HG03354 (cell line): Measurements from ENCODE around the gene RNASET2.

Experiments used
- ATAC-seq: cut with Tn5 transposase; IDR thresholded peaks from one replicate; pipeline ENCODE4 v1.9.1; 2021; ENCODE audit warnings: mild to moderate bottlenecking; ENCODE audit not compliant: unreplicated experiment, poor library complexity, severe bottlenecking

The RNASET2 gene

GRCh38 chr6:166956444-166957086 lies at the start of gene RNASET2:
Gene RNASET2, minus strand, starts transcription at chr6:166956550. Its CDS starts 368 bp downstream, at chr6:166956182.
- peak; percentile 75 for ATAC-seq

GRCh38 chr6:167005350-167006159 lies 49.2 kb upstream of the RNASET2 start:
- ATAC-seq, result no peak

GRCh38 chr6:167000759-167001158 lies 44.4 kb upstream of the RNASET2 start:
- no peak for ATAC-seq

GRCh38 chr6:166999884-167000253 lies 43.5 kb upstream of the RNASET2 start:
- ATAC-seq, result no peak

GRCh38 chr6:166999145-166999883 lies 43.0 kb upstream of the RNASET2 start, which contains the start of gene CEP43:
Gene CEP43, plus strand, starts transcription at chr6:166999397. Its CDS starts 16 bp downstream, at chr6:166999413.
- ATAC-seq, result peak; percentile 89

GRCh38 chr6:166998256-166999144 lies 42.1 kb upstream of the RNASET2 start:
- ATAC-seq, result peak; percentile 15

- ATAC-seq, result peak; percentile 31
These were observed 41.5 kb upstream of the RNASET2 start for GRCh38 chr6:166997768-166998255.

- ATAC-seq, result no peak
These were observed 41.0 kb upstream of the RNASET2 start for GRCh38 chr6:166997348-166997747.

GRCh38 chr6:166996406-166996805 lies 40.1 kb upstream of the RNASET2 start:
- no peak for ATAC-seq

- ATAC-seq, result peak; percentile 73
These were observed 33.2 kb upstream of the RNASET2 start for GRCh38 chr6:166989427-166990032.

GRCh38 chr6:166988674-166989201 lies 32.4 kb upstream of the RNASET2 start:
- no peak for ATAC-seq

- no peak for ATAC-seq
These were observed 31.6 kb upstream of the RNASET2 start for GRCh38 chr6:166987930-166988329.

GRCh38 chr6:166987448-166987847 lies 31.1 kb upstream of the RNASET2 start:
- ATAC-seq, result no peak

- no peak for ATAC-seq
These were observed 24.4 kb upstream of the RNASET2 start for GRCh38 chr6:166980738-166981137.

- no peak for ATAC-seq
These were observed 21.5 kb upstream of the RNASET2 start for GRCh38 chr6:166977621-166978525.

- no peak for ATAC-seq
These were observed 20.3 kb upstream of the RNASET2 start for GRCh38 chr6:166976636-166977035.

GRCh38 chr6:166972101-166972500 lies 15.8 kb upstream of the RNASET2 start:
- no peak for ATAC-seq

GRCh38 chr6:166971271-166971670 lies 14.9 kb upstream of the RNASET2 start:
- no peak for ATAC-seq
